ENCODE data around the gene PTGES2.
A peak's percentile ranks its signal among the peaks of the same experiment; 100 is the strongest.
"Not testable (repeated sequence)": the region's sequence is repeated elsewhere in the genome, so short reads cannot be mapped to it uniquely, and the experiment has no call there.

The PTGES2 gene

DNA sequence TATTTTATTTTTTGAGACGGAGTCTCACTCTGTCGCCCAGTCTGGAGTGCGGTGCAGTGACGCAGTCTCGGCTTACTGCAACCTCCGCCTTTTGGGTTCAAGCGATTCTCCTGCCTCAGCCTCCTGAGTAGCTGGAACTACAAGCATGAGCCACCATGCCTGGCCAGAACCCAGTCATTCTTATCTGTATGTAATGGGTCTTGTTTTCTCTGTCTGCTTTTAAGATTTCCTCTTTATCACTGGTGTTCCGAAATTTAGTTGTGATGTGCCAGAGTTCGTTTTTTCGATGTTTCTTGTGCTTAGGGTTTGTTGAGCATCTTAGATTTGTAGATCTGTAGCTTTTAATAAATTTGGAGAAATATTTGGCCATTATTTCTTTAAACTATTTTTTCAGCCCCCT, 40.3 kb downstream of the PTGES2 start:
- DNase-seq (ENCODE audit: low spot score), result no peak

GRCh38 chr9:128085943-128086342, 41.6 kb downstream of the PTGES2 start:
- DNase-seq (ENCODE audit: low spot score), result no peak

GRCh38 chr9:128084746-128085145, 42.8 kb downstream of the PTGES2 start:
- DNase-seq (ENCODE audit: low spot score), result no peak

DNA sequence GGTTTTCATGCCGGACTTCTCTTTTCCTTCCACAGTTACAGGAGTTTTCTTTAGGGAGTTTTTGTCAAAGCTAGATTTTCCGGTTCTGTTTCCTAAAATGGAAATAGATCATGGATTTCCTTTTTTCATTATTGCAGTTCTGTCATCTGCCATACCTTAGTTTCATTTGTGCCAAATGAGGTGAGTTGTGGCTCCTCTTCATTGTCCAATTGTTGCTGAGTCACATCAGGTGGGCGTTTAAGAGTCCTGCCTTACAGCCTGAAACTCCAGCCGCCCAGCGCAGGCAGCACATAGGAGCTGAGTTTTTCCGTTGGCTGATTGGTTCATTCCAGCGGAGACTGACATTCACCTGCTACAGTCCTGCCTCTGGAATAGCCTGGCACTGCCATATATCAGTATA, 45.4 kb downstream of the PTGES2 start:
- DNase-seq (ENCODE audit: low spot score), result no peak

DNA sequence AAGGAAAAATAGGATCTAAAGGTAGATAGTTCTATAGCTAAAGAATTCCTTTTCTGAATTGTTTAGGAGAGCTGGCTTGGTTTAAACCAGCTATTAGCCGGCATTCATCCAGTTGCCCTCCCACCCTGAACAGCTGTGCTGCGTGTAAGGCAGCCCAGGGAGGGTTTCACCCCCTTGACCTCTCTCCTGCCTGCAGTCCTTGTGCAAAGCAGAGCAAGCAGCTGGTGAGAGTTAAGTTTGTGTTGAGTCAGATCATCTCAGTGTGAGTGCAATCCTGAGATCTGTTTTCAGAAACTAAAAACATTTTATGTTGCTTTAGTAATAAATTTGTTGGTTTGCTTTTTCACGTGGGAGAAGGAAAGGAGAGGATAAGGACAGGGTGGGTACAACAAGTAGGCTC, 46.5 kb downstream of the PTGES2 start:
- no peak for DNase-seq (ENCODE audit: low spot score)

- no peak for DNase-seq (ENCODE audit: low spot score)
Measured at GRCh38 chr9:128080206-128080605, 47.3 kb downstream of the PTGES2 start.

GRCh38 chr9:128078504-128079434, 48.8 kb downstream of the PTGES2 start:
- no peak for DNase-seq (ENCODE audit: low spot score)

GRCh38 chr9:128077847-128078503, 49.6 kb downstream of the PTGES2 start:
- no peak for DNase-seq (ENCODE audit: low spot score)

DNA sequence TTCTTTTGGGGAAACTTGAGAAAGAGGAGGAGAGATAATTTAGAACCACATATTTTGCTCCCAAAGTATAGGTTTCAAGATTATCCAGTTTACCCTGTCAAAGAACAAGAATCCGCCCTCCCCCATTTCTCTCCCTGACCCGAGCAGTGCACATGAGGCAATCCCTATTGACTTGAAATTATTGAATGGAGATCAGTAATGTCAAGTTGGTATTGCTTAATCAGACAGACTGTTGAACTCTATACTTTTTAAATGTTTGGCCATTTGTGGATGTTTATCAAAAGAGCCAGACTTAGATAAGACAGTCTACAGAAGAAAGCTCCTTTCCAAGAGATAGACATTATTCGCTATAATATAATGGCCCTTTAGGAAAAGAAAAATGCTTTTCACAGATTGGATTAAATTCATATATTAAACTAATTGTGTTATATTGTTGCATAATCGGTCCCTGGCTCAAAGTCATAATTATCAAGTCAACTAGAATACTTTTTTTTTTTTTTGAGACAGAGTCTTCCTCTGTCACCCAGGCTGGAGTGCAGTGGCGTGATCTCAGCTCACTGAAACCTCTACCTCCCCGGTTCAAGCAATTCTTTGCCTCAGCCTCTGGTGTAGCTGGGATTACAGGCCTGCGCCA, 54.2 kb downstream of the PTGES2 start:
- no peak for DNase-seq (ENCODE audit: low spot score)

GRCh38 chr9:128072144-128073021, 55.1 kb downstream of the PTGES2 start:
- peak; percentile 45 for DNase-seq (ENCODE audit: low spot score)

DNA sequence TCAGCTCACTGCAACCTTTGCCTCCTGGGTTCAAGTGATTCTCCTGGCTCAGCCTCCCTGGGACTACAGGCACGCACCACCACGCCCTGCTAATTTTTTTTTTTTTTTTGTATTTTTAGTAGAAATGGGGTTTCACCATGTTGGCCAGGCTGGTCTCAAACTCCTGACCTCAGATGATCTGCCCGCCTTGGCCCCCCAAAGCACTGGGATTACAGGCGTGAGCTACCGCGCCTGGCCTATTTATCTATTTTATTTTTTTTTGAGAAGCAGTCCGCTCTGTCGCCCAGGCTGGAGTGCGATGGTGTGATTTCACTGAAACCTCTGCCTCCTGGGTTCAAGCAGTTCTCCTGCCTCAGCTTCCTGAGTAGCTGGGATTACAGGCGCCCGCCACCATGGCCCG, 56.1 kb downstream of the PTGES2 start:
- not testable (repeated sequence) for DNase-seq (ENCODE audit: low spot score)

GRCh38 chr9:128070874-128071273, 56.7 kb downstream of the PTGES2 start:
- DNase-seq (ENCODE audit: low spot score), result no peak
